CD4-positive, alpha-beta T cell treated with Interleukin-2 at 100 ng/mL for 4 hours (primary cell): ENCODE measurements around the gene CELA2A.
"Not testable (repeated sequence)": the region's sequence is repeated elsewhere in the genome, so short reads cannot be mapped to it uniquely, and the experiment has no call there.

Experiments
- DNase-seq: peaks from one replicate; pipeline ENCODE4 v3.0.0-alpha.2; 2020; ENCODE audit warnings: low spot score

Gene CELA2A

GRCh38 chr1:15425521-15425920 lies 31.0 kb upstream of the CELA2A start:
- no peak for DNase-seq

- DNase-seq: no peak
These were observed 30.6 kb upstream of the CELA2A start for GRCh38 chr1:15425958-15426357.

- no peak for DNase-seq
These were observed 29.8 kb upstream of the CELA2A start for GRCh38 chr1:15426492-15427279.

DNA sequence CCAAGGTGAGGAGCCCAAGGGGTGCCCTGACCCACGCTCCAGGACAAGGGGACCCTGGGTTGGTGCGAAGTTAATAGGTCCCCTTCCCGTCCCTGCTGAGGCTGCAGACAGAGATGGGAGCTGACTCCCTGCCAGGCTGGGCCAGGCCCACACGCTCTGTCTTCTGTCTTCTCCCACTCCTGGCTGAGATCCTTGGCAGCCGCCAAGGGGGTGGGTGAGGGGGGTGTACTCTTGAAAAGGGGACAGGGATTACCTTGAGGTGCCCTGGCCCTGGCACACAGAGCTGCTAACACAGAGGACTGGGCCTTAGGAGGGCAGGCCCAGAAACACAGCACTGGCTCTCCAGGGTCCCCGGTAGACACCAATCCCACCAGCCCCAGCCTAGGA lies 29.3 kb upstream of the CELA2A start:
- DNase-seq: no peak

- not testable (repeated sequence) for DNase-seq
These were observed 28.3 kb upstream of the CELA2A start for GRCh38 chr1:15428252-15428651.

DNA sequence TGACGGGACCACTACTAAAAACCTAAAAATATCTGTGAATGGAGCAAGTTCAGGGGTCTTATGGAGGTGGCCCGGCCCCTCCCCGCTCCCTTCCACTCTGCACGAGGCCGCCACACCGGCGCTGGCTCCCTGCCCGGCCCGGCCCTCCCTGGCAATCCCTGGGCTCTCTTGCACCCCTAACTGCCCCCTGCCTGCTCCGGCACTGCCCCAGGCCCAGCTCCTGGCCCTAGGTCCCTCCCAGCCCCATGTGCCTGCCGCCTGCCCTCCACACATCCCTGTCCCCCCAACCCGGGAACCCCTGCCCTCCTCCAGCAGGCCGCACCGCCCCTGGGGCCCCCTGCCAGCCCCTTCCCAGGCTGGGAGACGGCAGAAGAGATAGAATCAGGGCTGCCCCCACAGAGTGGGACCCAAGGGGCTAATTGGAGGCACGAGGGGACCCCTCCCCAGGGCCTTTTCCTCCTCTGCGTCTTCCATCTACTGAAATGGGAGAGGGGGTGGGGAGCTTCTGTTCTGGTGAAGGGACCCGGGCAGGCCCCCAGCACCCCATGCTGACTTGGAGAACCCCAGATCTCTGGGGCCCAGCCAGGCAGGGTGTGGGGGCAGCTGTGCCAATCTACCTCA lies 27.6 kb upstream of the CELA2A start:
- no peak for DNase-seq

GRCh38 chr1:15429701-15430149 lies 26.8 kb upstream of the CELA2A start:
- DNase-seq: no peak

GRCh38 chr1:15430787-15431570 lies 25.6 kb upstream of the CELA2A start:
- DNase-seq: peak; percentile 80

DNA sequence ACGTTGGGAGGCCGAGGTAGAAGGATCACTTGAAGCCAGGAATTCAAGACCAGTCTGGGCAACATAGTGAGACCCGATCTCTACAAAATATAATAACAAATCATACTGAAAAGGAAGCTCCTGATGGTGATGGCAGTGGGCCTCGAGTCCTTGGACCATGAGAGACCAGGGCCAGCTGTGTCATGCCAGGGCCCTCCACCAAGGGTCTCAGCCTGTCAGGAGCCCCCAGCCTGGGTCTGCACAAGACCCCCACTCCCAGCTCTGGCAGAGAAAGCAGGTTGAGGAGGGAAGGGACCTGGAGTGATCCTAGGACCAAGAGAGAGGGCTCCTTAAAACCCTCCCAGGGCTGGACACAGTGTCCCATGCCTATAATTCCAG lies 25.0 kb upstream of the CELA2A start:
- no peak for DNase-seq

DNA sequence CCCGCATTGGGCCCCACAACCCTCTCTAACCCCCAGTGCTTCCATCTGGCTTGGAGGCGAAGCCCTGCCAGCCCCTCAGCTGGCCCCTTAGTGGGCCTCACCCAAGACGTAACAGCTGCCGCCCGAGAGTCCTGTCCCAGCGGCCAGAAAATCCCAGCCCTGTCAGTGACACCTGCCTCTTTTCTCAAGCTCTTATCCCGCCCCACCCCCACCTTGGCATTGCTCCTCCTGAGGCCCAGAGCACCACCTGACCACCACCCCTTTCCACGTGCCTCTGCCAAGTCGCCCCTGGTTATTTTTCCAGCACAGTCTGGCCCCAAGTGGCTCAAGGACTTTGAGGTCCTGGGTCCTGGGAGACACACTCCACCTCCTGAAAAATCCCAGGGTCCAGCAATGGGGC lies 24.2 kb upstream of the CELA2A start:
- no peak for DNase-seq

GRCh38 chr1:15433471-15433870 lies 23.1 kb upstream of the CELA2A start:
- DNase-seq: no peak

DNA sequence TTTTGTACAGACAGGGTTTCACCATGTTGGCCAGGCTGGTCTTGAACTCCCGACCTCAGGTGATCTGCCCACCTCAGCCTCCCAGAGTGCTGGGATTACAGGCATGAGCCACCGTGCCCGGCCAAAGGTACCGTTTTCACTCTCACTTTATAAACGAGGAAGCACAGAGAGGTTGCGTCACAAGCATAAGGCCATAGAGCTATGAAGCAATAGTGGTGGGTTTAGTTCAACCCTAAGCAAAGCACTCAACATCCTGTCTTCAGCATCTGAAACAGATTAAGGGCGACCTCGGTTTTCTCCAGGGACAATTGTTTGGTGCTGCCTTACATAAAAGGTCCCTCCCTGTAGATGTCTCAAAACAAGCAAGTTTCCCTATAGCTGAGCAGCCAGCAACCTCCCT lies 21.8 kb upstream of the CELA2A start:
- not testable (repeated sequence) for DNase-seq

GRCh38 chr1:15435239-15436077 lies 21.1 kb upstream of the CELA2A start:
- DNase-seq: no peak

DNA sequence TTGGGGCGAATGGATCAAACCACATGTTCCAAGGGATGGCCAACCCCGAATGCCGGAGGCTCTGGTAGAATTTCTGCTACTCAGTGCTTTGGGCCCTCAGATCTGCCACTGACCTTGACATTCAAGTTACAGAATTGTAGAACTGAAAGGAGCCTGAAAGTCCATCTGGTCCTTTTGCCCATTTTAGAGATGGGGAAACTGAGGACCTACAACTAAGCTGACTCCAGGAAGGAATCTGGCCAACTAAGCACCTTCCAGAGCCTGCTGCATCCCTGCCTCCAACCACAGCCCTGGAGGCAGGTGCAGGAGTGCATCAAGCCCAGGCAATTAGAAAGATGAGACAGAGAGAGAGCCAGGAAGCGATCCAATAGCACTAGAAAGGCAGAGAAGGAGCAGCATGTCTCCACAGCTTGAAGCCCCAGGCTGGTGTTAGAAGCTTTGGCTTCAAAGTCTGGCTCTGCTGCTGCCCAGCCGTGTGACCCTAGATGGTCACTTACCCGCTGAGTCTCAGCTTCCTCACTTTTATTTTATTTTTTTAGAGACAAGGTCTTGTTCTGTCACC lies 19.6 kb upstream of the CELA2A start:
- no peak for DNase-seq

DNA sequence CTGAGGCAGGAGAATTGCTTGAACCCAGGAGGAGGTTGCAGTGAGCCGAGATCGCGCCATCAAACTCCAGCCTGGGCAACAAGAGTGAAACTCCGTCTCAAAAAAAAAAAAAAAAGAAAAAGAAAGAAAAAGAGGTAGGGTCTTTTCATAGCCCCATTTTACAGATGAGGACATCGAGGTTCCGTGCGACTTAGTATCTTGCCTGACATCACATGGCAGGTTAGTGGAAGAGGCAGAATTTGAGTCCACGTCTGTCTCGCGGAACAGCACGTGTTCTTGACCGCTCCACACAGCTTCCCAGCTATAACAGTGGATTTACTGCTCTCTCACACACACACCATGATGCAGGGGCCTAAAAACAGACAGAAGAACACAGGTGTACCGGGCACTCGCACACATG lies 17.2 kb upstream of the CELA2A start:
- no peak for DNase-seq

GRCh38 chr1:15440357-15440756 lies 16.2 kb upstream of the CELA2A start:
- no peak for DNase-seq

GRCh38 chr1:15441247-15441646 lies 15.3 kb upstream of the CELA2A start:
- no peak for DNase-seq

- no peak for DNase-seq
These were observed 14.4 kb upstream of the CELA2A start for GRCh38 chr1:15442119-15442518.

- no peak for DNase-seq
These were observed 13.8 kb upstream of the CELA2A start for GRCh38 chr1:15442759-15443158.

- DNase-seq: no peak
These were observed 13.3 kb upstream of the CELA2A start for GRCh38 chr1:15443281-15443680.

- no peak for DNase-seq
These were observed 11.8 kb upstream of the CELA2A start for GRCh38 chr1:15444468-15445389.
